GM19463 (cell line): ENCODE data around the gene NARF.

Experiments
- ATAC-seq: cut with Tn5 transposase; IDR thresholded peaks from one replicate; pipeline ENCODE4 v1.9.1; 2021; ENCODE audit warnings: mild to moderate bottlenecking, moderate library complexity; ENCODE audit not compliant: unreplicated experiment

NARF gene

DNA sequence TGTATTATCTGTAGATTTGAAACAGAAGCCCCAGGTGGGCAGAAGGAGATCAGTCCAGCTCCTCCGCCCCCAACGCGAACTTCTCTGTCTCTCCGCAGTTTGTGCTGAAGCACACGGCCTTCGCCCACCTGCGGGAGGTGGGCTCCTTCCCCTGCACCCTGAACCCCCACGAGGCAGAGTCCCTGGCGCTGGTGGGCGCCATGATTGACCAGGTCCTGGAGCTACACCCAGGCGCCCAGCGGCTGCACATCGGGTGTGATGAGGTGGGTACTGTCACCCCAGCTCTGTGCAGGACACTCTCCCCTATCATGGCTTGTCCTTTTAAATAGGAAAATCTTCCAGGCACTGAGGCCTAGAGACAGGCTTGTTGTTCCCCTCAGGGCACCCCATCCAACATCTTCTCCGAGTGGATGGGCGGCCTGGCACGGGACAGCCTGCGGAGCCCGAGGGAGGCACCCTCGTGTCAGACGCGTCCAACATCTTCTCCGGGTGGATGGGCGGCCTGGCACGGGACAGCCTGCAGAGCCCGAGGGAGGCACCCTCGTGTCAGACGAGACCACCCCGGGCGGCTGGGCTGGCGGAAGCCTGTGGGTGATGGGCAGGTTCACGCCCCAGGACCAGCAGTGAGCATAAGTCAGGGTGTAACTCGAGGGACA is 24.9 kb upstream of the NARF start:
- no peak for ATAC-seq

GRCh38 chr17:82434216-82434565 is 24.4 kb upstream of the NARF start:
- no peak for ATAC-seq

DNA sequence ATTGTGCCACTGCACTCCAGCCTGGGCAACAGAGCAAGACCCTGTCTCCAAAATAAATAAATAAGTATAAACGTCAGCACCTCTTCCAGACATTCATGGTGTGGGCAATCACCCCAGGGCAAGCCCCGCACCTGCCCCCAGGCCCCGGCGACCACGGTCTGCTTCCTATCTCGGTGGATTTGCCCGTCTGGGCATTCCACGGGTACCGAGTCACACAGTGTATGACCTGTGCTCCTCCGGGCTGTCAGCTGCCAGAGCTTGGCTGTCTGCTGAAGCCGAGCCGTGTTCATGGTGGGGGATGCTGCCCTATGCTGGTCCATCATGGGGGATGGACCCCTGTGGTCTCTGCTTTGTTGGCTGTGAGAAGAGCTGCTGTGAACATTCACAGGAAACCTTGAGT is 23.4 kb upstream of the NARF start:
- no peak for ATAC-seq

DNA sequence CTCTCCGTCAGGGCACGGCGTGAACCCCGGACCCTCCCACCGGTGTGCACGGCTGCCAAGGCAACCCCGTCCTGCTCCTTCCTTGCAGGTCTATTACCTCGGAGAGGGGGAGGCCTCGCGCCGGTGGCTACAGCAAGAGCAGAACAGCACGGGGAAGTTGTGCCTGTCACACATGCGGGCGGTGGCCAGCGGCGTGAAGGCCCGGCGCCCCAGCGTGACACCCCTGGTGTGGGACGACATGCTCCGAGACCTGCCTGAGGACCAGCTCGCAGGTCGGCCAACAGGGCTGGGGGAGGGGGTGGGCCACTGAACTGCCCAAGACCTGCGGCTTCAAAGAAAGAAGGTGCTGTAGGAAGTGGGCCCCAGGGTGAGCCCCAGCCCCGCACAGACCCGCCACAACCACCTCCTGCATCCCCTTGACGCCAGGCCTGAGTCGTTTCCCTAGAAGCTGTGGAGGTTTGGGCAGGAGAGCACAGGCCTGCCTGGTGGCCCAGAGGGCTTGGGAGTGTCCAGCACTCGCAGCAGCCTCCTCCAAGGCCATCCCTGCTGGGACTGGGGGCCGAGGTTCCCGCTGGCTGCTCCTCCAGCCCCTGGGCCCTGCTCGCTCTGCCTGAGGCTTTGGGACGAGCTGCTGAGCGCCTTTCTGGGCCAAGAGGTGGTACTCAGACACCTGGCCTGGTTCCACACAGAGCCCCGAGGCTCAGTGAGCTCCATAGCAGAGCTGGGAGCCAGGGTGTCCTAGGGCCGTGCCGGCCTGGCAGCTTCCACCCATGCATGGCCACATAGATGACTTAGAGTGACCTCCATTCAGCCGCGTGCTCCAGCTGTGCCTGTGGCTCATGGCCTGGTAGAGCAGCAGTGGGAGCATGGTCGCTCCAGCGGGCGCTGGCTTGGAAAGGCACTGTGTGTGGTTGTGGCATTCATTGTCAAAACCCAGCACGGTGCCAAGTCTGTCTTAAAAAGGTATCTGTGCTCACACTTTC is 22.6 kb upstream of the NARF start:
- no peak for ATAC-seq

- ATAC-seq: no peak
Measured at GRCh38 chr17:82436601-82437324, 21.8 kb upstream of the NARF start.

GRCh38 chr17:82437325-82437668 is 21.2 kb upstream of the NARF start:
- no peak for ATAC-seq

DNA sequence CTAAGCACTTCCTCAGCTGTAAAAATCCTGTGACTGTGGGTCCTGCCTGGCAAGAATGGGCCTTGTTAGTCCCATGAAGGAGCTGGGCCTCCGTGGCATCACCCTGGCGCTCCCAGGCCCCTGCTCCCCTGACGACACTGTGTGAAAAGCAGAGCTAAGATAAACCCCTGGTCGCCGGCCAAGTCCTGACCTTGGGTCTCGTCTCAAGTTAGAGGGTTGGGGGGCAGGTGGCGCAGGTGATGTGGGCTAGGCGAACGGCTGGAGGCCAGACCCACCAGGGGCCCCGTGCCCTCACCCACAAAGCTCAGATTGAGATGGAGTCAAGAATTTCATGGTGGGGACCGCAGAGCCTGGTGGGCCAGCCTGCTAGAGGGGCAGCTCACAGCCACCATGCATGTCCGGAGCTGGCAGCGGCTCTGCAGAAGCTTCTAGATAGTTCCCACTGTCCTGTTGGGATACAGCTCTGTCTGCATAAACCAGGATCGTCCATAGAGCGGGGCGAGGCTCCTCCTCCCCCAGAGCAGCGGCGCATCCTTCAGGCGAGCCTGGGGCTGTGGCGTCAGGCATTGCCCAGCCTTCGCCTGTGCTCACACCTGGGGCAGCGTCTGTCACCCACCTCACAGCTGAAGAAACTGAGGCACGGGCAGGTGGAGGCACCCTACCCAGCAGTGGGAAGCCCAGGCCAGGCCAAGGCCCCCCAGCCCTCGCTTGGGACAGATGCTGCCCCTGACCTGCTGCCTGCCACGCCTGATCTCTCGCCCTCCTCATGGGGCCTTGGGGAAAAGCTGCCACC is 19.9 kb upstream of the NARF start:
- ATAC-seq: no peak

DNA sequence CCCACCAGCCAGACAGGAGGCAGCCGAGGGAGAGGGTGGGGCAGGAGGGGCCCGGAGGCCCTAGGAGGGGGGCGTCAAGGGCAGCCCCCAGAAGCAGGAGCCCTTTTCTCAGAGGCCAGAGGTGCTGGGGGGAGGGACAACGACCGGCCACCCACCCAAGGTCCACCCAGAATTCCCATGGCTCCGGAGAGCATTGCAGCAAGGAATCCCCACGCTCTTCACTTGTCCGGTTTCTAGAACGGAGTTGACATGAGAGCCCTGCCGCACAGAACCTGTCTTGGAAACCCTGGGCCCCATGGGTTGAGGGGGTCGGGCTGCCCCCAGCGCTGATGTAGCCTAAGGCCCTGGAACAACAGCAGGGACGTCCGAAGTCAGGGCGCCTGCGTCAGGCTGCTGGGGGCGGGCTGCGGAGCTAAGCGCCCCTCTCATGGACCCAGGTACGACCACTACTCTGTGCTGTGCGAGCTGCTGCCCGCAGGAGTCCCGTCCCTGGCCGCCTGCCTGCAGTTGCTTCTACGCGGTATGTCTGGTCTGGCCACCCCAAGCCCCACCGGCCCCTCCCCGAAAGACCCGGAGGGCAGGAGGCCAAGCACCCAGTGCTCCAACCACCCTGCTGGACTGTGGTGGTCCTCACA is 19.2 kb upstream of the NARF start:
- ATAC-seq: no peak

DNA sequence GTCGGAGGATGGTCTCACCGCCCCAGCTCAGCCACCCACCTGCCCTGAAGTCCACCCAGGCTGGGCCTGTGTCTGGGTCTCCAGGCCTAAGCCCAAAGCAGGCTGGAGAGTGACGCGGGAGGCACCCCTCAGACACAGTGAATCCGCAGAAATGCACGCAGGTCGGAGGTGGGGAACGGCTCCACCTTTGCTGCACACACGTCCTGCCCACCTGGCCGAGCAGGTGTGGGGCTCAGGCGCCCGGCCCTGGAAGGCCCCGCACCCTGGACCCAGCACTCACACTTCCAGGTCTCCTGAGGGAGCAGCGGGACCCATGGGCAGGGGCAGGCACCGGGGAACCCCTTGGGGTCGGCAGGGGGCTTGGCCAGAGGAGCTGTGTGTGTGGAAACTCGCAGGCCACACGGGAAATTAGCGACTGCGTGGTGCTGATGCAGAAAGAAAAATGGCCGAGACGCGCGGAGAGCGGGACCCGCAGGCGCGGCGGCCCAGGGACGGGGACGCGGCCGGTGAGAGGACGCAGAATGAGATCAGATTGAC is 18.6 kb upstream of the NARF start:
- no peak for ATAC-seq

GRCh38 chr17:82440469-82440981 is 18.0 kb upstream of the NARF start:
- no peak for ATAC-seq

DNA sequence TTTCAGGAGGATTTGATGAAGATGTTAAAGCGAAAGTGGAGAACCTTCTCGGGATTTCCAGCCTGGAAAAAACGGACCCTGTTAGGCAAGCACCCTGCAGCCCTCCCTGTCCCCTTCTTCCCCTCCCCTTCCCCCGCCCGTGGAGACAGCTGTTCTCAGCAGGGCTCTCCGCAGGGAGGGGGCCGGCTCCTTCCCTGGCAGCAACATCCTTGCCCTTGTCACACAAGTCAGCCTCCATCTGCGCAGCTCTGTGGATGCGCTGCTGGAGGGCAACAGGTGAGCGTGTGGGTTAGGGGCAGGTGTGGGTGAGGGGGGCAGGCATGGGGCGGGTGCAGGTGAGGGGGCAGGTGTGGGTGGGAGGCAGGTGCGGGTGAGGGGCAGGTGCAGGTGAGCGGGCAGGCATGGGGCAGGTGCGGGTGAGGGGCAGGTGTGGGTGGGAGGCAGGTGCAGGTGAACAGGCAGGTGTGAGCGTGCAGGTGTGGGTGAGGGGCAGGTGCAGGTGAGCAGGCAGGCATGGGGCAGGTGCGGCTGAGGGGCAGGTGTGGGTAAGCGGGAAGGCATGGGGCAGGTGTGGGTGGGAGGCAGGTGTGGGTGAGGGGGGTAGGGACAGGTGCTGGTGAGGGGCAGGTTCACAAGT is 17.4 kb upstream of the NARF start:
- ATAC-seq: no peak

DNA sequence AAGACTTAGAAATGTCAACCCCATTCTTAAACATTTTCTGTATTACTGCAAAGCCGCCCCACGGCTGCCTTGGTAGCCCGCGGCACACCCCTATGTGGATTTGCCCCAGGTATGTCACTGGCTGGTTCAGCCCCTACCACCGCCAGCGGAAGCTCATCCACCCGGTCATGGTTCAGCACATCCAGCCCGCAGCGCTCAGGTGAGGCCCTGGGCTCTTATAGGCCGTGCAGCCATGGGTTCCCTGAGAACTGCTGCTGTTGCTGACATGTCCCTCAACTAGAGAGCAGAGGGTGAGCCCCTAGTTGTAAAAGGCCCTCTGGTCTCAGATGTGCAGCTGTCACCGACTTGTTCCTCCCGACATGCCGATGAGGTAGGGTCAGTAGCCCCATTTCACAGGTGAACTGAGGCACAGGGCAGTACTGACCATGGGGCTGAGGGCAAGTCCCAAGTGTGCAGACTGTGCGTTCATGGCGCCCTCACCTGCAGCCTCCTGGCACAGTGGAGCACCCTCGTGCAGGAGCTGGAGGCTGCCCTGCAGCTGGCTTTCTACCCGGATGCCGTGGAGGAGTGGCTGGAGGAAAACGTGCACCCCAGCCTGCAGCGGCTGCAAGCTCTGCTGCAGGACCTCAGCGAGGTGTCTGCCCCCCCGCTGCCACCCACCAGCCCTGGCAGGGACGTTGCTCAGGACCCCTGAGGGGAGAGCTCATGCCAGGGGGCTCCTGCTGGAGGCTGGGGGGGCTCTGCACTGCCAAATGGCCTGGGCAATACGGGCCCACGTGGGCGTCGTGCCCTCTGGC is 16.7 kb upstream of the NARF start:
- ATAC-seq: no peak

DNA sequence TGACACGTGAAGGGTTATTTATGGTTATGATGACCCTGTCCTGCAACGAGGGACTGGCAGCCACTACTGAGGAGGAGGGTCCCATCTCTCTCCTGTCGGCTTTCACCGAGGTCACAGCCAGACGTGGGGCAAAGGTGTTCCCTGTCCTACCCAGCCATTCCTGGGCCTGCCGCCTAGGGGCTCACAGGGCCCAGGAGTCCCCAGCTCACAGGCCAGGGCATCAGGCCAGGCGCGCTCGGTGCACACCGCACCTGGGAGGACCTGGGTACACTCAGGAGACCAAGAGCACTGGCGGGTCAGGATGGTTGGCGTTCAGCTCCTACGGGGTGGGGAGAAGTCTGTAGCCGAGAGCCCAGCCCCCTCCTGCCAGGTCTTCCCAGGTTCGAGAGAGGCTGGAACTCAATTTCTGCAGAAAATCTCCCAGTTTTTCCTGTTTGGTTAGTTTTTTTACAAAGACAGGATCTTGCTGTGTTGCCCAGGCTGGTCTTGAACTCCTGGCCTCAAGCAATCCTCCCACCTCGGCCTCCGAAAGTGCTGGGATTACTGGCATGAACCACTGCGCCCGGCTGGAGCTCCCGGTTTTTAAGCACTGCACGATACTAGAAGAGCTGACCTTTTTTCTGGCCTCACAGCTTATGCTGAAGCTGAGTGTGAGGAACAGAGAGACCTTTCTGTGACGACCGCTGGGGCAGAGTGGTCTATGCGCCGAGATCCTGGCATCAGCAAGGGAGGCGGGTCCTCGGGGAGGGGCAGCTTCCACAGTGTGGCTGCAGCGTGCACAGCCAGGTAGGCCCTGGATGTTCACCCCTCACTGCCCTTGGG is 15.7 kb upstream of the NARF start:
- ATAC-seq: no peak

- ATAC-seq: no peak
Measured at GRCh38 chr17:82443465-82444283, 14.9 kb upstream of the NARF start.

DNA sequence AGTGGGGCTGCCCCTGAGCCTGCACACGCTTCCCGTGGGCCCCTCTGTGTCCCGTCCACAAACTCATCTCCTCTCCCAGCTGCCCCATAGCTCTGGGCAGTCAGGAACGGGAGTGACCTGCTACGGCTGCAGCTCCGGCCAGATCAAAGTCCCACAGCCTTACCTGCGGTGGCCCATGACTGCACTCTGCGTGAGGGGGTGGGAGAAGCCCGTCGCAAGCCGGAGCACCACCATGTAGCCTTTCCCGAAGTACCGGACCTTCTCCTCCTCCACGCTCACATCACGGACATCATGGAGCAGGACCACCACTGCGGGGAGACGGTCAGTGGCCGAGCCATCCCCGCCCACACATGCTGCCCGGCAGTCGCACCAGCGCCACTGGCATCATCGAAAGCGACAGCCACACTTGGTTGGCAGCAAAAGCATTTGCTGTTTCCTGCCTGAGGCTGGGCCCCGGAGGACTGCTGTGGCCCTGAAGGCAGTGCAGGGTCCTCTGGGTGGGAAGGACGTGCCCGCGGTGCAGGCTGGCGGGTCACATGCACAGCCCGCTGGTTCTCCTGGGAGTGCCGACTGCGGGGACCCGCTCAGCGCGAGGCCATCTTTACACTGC is 14.2 kb upstream of the NARF start:
- ATAC-seq: no peak

DNA sequence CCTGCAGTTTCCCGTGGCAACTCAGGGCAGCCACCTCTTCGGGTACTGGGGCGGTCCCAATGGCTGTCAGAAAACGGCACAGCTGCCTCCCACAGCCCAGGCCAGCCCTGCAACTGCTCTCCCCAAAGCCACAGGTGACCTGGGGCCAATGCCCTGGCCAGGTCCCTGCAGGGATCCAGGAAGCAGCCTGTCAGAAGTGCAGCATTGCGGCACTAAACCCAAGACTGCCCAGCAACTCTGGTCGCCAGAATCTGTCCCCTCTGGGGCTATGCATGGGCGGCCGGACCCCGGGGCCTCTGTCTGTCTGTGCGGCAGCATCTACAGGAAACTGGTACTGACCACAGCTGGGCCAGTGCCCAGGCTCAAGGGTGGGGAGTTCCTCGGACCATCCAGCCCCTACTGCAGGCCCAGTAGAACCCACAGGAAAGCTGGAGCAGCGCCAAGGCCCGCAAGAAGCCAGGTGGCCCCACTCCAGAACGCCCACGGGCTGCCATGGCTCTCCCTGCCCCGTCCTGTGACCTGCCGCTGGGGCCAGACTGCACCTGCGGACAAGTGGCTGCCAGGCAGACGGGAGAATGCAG is 13.5 kb upstream of the NARF start:
- no peak for ATAC-seq
